GM21723 (cell line): ENCODE results near the gene MB.

Experiments used
- ATAC-seq: cut with Tn5 transposase; IDR thresholded peaks from one replicate; pipeline ENCODE4 v1.9.1; 2021; ENCODE audit warnings: mild to moderate bottlenecking, moderate library complexity; ENCODE audit not compliant: unreplicated experiment

MB gene

GRCh38 chr22:35577799-35578659 is 39.1 kb downstream of the MB start:
- ATAC-seq = no peak

- no peak for ATAC-seq
Measured at GRCh38 chr22:35576671-35577070, 40.5 kb downstream of the MB start.

- no peak for ATAC-seq
Measured at GRCh38 chr22:35575116-35575748, 41.9 kb downstream of the MB start.

- ATAC-seq = no peak
Measured at GRCh38 chr22:35572556-35572955, 44.6 kb downstream of the MB start.

- ATAC-seq = no peak
Measured at GRCh38 chr22:35570686-35571194, 46.4 kb downstream of the MB start.

- ATAC-seq = no peak
Measured at GRCh38 chr22:35569916-35570315, 47.2 kb downstream of the MB start.

GRCh38 chr22:35568751-35569739 is 48.1 kb downstream of the MB start:
- no peak for ATAC-seq

- no peak for ATAC-seq
Measured at GRCh38 chr22:35567351-35568141, 49.6 kb downstream of the MB start.

- ATAC-seq = no peak
Measured at GRCh38 chr22:35564975-35565867, 51.9 kb downstream of the MB start.

- no peak for ATAC-seq
Measured at GRCh38 chr22:35563211-35563610, 53.9 kb downstream of the MB start.

- ATAC-seq = no peak
Measured at GRCh38 chr22:35561796-35562526, 55.2 kb downstream of the MB start.

- no peak for ATAC-seq
Measured at GRCh38 chr22:35560824-35561223, 56.3 kb downstream of the MB start.

- ATAC-seq = no peak
Measured at GRCh38 chr22:35560366-35560765, 56.8 kb downstream of the MB start.

GRCh38 chr22:35559354-35560005 is 57.6 kb downstream of the MB start:
- no peak for ATAC-seq

- no peak for ATAC-seq
Measured at GRCh38 chr22:35558719-35559118, 58.4 kb downstream of the MB start.

GRCh38 chr22:35558031-35558430 is 59.1 kb downstream of the MB start:
- no peak for ATAC-seq
